Neural progenitor cell (in vitro differentiated cells): ENCODE measurements around the gene APLP2. TPM values are rescaled to one million over a fixed set of nuclear protein-coding genes. Genes with fewer than 3 reads are reported as not detected.

Source experiments
- DNase-seq: peaks from one replicate; pipeline ENCODE4 v3.0.0-alpha.2; 2016; ENCODE audit warnings: low spot score
- H2AFZ ChIP-seq: fragments of 200-600 bp; sonication (generic); replicated peaks from 2 replicates; pipeline ENCODE4 v1.6.1; 2016; ENCODE audit warnings: antibody characterized with exemption
- H3F3A ChIP-seq: fragments of 200-600 bp; sonication (generic); 2 replicates; pipeline ENCODE4 v1.6.1; 2016; ENCODE audit warnings: antibody characterized with exemption, low read depth
- H3K27ac ChIP-seq: fragments of 200-600 bp; sonication (generic); 2 replicates; pipeline ENCODE4 v1.5.1; 2016; ENCODE audit warnings: mild to moderate bottlenecking
- H3K27me3 ChIP-seq: fragments of 200-600 bp; sonication (generic); 2 replicates; pipeline ENCODE4 v1.6.1; 2016; ENCODE audit warnings: mild to moderate bottlenecking, moderate library complexity
- H3K36me3 ChIP-seq: fragments of 200-600 bp; sonication (generic); 2 replicates; pipeline ENCODE4 v1.5.1; 2016
- H3K4me1 ChIP-seq: fragments of 200-600 bp; sonication (generic); 2 replicates; pipeline ENCODE4 v1.6.1; 2016; ENCODE audit warnings: mixed run types
- H3K4me2 ChIP-seq: fragments of 200-600 bp; sonication (generic); 2 replicates; pipeline ENCODE4 v1.6.1; 2016
- H3K4me3 ChIP-seq: fragments of 200-600 bp; sonication (generic); 2 replicates; pipeline ENCODE4 v1.5.1; 2016
- H3K79me2 ChIP-seq: fragments of 200-600 bp; sonication (generic); 2 replicates; pipeline ENCODE4 v1.6.1; 2016; ENCODE audit warnings: low read depth
- H3K9ac ChIP-seq: fragments of 200-600 bp; sonication (generic); 2 replicates; pipeline ENCODE4 v1.6.1; 2016
- H3K9me3 ChIP-seq: fragments of 200-600 bp; sonication (generic); 2 replicates; pipeline ENCODE4 v1.5.1; 2016; ENCODE audit warnings: low read depth
- H4K20me1 ChIP-seq: fragments of 200-600 bp; sonication (generic); 2 replicates; pipeline ENCODE4 v1.6.1; 2016; ENCODE audit warnings: low read depth
- H3K27ac Mint-ChIP-seq: 3 replicates; pipeline ENCODE4 v1.8.0; 2021; ENCODE audit warnings: mixed read lengths
- H3K27me3 Mint-ChIP-seq: 2 replicates; pipeline ENCODE4 v1.8.0; 2022; ENCODE audit warnings: low read depth, mild to moderate bottlenecking, inconsistent platforms, moderate library complexity, mixed read lengths; ENCODE audit not compliant: insufficient read depth
- H3K36me3 Mint-ChIP-seq: 3 replicates; pipeline ENCODE4 v1.8.0; 2021; ENCODE audit warnings: mixed read lengths
- H3K4me1 Mint-ChIP-seq: 3 replicates; pipeline ENCODE4 v1.8.0; 2021; ENCODE audit warnings: mixed read lengths
- H3K4me3 Mint-ChIP-seq: 3 replicates; pipeline ENCODE4 v1.8.0; 2021; ENCODE audit warnings: mild to moderate bottlenecking, moderate library complexity, mixed read lengths
- H3K9me3 Mint-ChIP-seq: 3 replicates; pipeline ENCODE4 v1.8.0; 2020; ENCODE audit warnings: mixed read lengths
- CTCF ChIP-seq: fragments of 200-600 bp; sonication (generic); IDR thresholded peaks from 2 replicates; pipeline ENCODE4 v1.5.1; 2017; ENCODE audit warnings: antibody characterized with exemption, mild to moderate bottlenecking
- EZH2 ChIP-seq: fragments of 200-600 bp; sonication (generic); IDR thresholded peaks from 2 replicates; pipeline ENCODE4 v1.6.1; 2017; ENCODE audit warnings: antibody characterized with exemption, mild to moderate bottlenecking, moderate library complexity
- EZH2phosphoT487 ChIP-seq: fragments of 200-600 bp; sonication (generic); IDR thresholded peaks from 2 replicates; pipeline ENCODE4 v1.6.1; 2017; ENCODE audit warnings: antibody characterized with exemption
- total RNA-seq: library from RNA; depleted of rRNA; stranded (reverse); fragments of >200 nt; gene quantifications from 2 replicates; pipeline ENCODE4 v1.2.3, GENCODE V29; 2015; ENCODE audit warnings: low replicate concordance

Gene APLP2
- total RNA-seq, 1 donor from 2014 or later = 455 TPM

GRCh38 chr11:130070846-130071200 lies 1.1 kb downstream of the APLP2 start:
- peaks cover 56% of the 10 kb centered on the region for H4K20me1 ChIP-seq
- H3K36me3 ChIP-seq = no peaks in the 10 kb centered on the region
- H3K36me3 Mint-ChIP-seq = peaks cover 10% of the 10 kb centered on the region
- peak overlapping the region; percentile 88 for H3K27ac Mint-ChIP-seq
- peaks cover 8% of the 10 kb centered on the region for H3K9me3 Mint-ChIP-seq
- H3K4me1 Mint-ChIP-seq = peaks cover 30% of the 10 kb centered on the region
- no peaks in the 10 kb centered on the region for H3K9me3 ChIP-seq
- DNase-seq = peak; percentile 69
- H3K4me3 Mint-ChIP-seq = peak overlapping the region; percentile 96
- H3K27me3 Mint-ChIP-seq = peaks cover 2% of the 10 kb centered on the region
- no peak for TF ChIP-seq EZH2phosphoT487
- no peak for TF ChIP-seq CTCF
- no peak for TF ChIP-seq EZH2
- peaks cover 18% of the 10 kb centered on the region for H3K27me3 ChIP-seq
- H3K79me2 ChIP-seq = peaks cover 58% of the 10 kb centered on the region
- H3F3A ChIP-seq = peaks cover 18% of the 10 kb centered on the region
- peak overlapping the region; percentile 95 for H3K27ac ChIP-seq
- H3K9ac ChIP-seq = peak overlapping the region; percentile 84
- H2AFZ ChIP-seq = no peak overlapping the region
- H3K4me1 ChIP-seq = peaks cover 16% of the 10 kb centered on the region
- peak overlapping the region; percentile 94 for H3K4me2 ChIP-seq
- H3K4me3 ChIP-seq = peak overlapping the region; percentile 99

GRCh38 chr11:130071211-130071712 lies 1.6 kb downstream of the APLP2 start:
- Mint-ChIP-seq H3K4me3 (peak overlapping the region; percentile 96), H3K27me3 (peaks cover 2% of the 10 kb centered on the region), H3K27ac (peak overlapping the region; percentile 88), H3K4me1 (peaks cover 29% of the 10 kb centered on the region), H3K36me3 (peaks cover 11% of the 10 kb centered on the region), H3K9me3 (peaks cover 9% of the 10 kb centered on the region)
- H3K27me3 ChIP-seq = peaks cover 18% of the 10 kb centered on the region
- H3K36me3 ChIP-seq = no peaks in the 10 kb centered on the region
- peaks cover 62% of the 10 kb centered on the region for H3K79me2 ChIP-seq
- H2AFZ ChIP-seq = no peak overlapping the region
- no peak for DNase-seq
- peaks cover 21% of the 10 kb centered on the region for H3F3A ChIP-seq
- H3K4me3 ChIP-seq = peak overlapping the region; percentile 99
- TF ChIP-seq CTCF (no peak), EZH2 (no peak), EZH2phosphoT487 (no peak)
- peaks cover 18% of the 10 kb centered on the region for H3K4me1 ChIP-seq
- H3K9me3 ChIP-seq = no peaks in the 10 kb centered on the region
- no peak overlapping the region for H3K27ac ChIP-seq
- peak overlapping the region; percentile 94 for H3K4me2 ChIP-seq
- H4K20me1 ChIP-seq = peaks cover 60% of the 10 kb centered on the region
- peak overlapping the region; percentile 84 for H3K9ac ChIP-seq

GRCh38 chr11:130074736-130075135 lies 5.0 kb downstream of the APLP2 start:
- Histone ChIP-seq H3K27ac (no peak overlapping the region), H4K20me1 (peaks cover 92% of the 10 kb centered on the region), H3K9me3 (no peaks in the 10 kb centered on the region), H3K9ac (no peak overlapping the region), H3K4me1 (peaks cover 27% of the 10 kb centered on the region), H3K79me2 (peaks cover 97% of the 10 kb centered on the region), H3K27me3 (no peaks in the 10 kb centered on the region), H3K36me3 (no peaks in the 10 kb centered on the region), H3K4me3 (no peak overlapping the region), H2AFZ (no peak overlapping the region), H3F3A (peaks cover 9% of the 10 kb centered on the region), H3K4me2 (no peak overlapping the region)
- TF ChIP-seq CTCF (no peak), EZH2phosphoT487 (no peak), EZH2 (no peak)
- no peak overlapping the region for H3K4me3 Mint-ChIP-seq
- peaks cover 31% of the 10 kb centered on the region for H3K36me3 Mint-ChIP-seq
- no peak overlapping the region for H3K27ac Mint-ChIP-seq
- H3K4me1 Mint-ChIP-seq = peaks cover 13% of the 10 kb centered on the region
- no peak for DNase-seq
- peaks cover 15% of the 10 kb centered on the region for H3K9me3 Mint-ChIP-seq
- no peaks in the 10 kb centered on the region for H3K27me3 Mint-ChIP-seq
